ENCODE data around the gene DSCAM. TPM values are rescaled to one million over a fixed set of nuclear protein-coding genes. Genes with fewer than 3 reads are reported as not detected.

The DSCAM gene
- total RNA-seq, 3 donors from 2014 or later (not counting 1 experiment from before 2014, with no cell fraction given): not detected

DNA sequence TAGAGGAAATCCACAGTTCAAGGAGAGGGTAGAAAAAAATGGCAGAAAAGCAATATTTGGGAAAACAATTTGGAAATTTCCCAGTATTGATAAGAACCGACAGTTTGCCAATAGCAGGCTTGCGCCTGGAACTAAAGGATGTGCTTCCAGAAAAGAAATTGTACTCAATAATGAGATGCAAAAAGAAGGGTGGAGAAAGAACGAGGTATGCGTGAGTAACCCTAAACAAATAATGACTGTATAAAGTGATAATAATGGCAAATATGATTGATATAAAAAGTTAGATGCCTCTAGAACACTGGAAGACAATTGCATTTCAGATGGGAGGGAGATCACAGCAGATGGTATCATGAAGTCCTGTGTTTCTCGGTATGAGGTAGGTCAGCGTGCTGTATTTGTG lies 458.9 kb downstream of the DSCAM start:
- DNase-seq (no peak), ATAC-seq (no peak)
- H3K27me3 ChIP-seq (ENCODE audit: control insufficient read depth, insufficient read depth, low read length): no peaks in the 10 kb centered on the region
- no peak overlapping the region for H3K27ac ChIP-seq (ENCODE audit: low read length)
- Mint-ChIP-seq H3K9me3 (peaks cover 0 to 2% of the 10 kb centered on the region in 2 donors), H3K4me1 (no peaks in the 10 kb centered on the region), H3K27me3 (ENCODE audit: low read depth in 2 of 2) (peaks cover 0 to 8% of the 10 kb centered on the region in 2 donors), H3K4me3 (no peak overlapping the region), H3K36me3 (no peaks in the 10 kb centered on the region), H3K27ac (no peak overlapping the region)
- intact Hi-C loops (cut with micrococcal nuclease): no loop called here
- no peaks in the 10 kb centered on the region for H3K4me1 ChIP-seq (ENCODE audit: control insufficient read depth, insufficient read depth, low read length)
- no peaks in the 10 kb centered on the region for H3K36me3 ChIP-seq (ENCODE audit: control insufficient read depth, insufficient read depth, low read length)
- 79% methylated on average over 6 of the region's 6 CpGs for WGBS (ENCODE audit: insufficient coverage)
- TF ChIP-seq, protein P1, sequence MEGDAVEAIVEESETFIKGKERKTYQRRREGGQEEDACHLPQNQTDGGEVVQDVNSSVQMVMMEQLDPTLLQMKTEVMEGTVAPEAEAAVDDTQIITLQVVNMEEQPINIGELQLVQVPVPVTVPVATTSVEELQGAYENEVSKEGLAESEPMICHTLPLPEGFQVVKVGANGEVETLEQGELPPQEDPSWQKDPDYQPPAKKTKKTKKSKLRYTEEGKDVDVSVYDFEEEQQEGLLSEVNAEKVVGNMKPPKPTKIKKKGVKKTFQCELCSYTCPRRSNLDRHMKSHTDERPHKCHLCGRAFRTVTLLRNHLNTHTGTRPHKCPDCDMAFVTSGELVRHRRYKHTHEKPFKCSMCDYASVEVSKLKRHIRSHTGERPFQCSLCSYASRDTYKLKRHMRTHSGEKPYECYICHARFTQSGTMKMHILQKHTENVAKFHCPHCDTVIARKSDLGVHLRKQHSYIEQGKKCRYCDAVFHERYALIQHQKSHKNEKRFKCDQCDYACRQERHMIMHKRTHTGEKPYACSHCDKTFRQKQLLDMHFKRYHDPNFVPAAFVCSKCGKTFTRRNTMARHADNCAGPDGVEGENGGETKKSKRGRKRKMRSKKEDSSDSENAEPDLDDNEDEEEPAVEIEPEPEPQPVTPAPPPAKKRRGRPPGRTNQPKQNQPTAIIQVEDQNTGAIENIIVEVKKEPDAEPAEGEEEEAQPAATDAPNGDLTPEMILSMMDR (IDR thresholded peaks at IDR 0.05): no peak
- H3K9me3 ChIP-seq (ENCODE audit: control insufficient read depth, insufficient read depth, low read length): no peaks in the 10 kb centered on the region
- no peak overlapping the region for H3K4me3 ChIP-seq (ENCODE audit: low read length)

- no peaks in the 10 kb centered on the region for H3K27me3 ChIP-seq (ENCODE audit: control insufficient read depth, insufficient read depth, low read length)
- H3K27ac ChIP-seq (ENCODE audit: low read length): no peak overlapping the region
- H3K36me3 ChIP-seq (ENCODE audit: control insufficient read depth, insufficient read depth, low read length): no peaks in the 10 kb centered on the region
- no peak overlapping the region for H3K27ac Mint-ChIP-seq
- ATAC-seq (no peak), DNase-seq (no peak)
- no peaks in the 10 kb centered on the region for H3K36me3 Mint-ChIP-seq
- no peaks in the 10 kb centered on the region for H3K4me1 Mint-ChIP-seq
- TF ChIP-seq, protein P1 (IDR thresholded peaks at IDR 0.05): no peak
- 63% methylated on average over 1 of the region's 2 CpGs for WGBS (ENCODE audit: insufficient coverage)
- no peak overlapping the region for H3K4me3 ChIP-seq (ENCODE audit: low read length)
- no peak overlapping the region for H3K4me3 Mint-ChIP-seq
- intact Hi-C loops (cut with micrococcal nuclease): no loop called here
- H3K9me3 Mint-ChIP-seq: peaks cover 0 to 2% of the 10 kb centered on the region in 2 donors
- H3K4me1 ChIP-seq (ENCODE audit: control insufficient read depth, insufficient read depth, low read length): no peaks in the 10 kb centered on the region
- peaks cover 0 to 8% of the 10 kb centered on the region in 2 donors for H3K27me3 Mint-ChIP-seq (ENCODE audit: low read depth in 2 of 2)
- no peaks in the 10 kb centered on the region for H3K9me3 ChIP-seq (ENCODE audit: control insufficient read depth, insufficient read depth, low read length)
Measured at GRCh38 chr21:40386981-40387747, 459.8 kb downstream of the DSCAM start.

GRCh38 chr21:40386294-40386911 lies 460.6 kb downstream of the DSCAM start:
- Histone ChIP-seq H3K27ac (ENCODE audit: low read length) (no peak overlapping the region), H3K9me3 (ENCODE audit: control insufficient read depth, insufficient read depth, low read length) (no peaks in the 10 kb centered on the region), H3K4me1 (ENCODE audit: control insufficient read depth, insufficient read depth, low read length) (no peaks in the 10 kb centered on the region), H3K4me3 (ENCODE audit: low read length) (no peak overlapping the region), H3K27me3 (ENCODE audit: control insufficient read depth, insufficient read depth, low read length) (no peaks in the 10 kb centered on the region), H3K36me3 (ENCODE audit: control insufficient read depth, insufficient read depth, low read length) (no peaks in the 10 kb centered on the region)
- Mint-ChIP-seq H3K27me3 (ENCODE audit: low read depth in 2 of 2) (peaks cover 0 to 8% of the 10 kb centered on the region in 2 donors), H3K4me1 (no peaks in the 10 kb centered on the region), H3K27ac (no peak overlapping the region), H3K9me3 (peaks cover 0 to under 1% of the 10 kb centered on the region in 2 donors), H3K4me3 (no peak overlapping the region), H3K36me3 (no peaks in the 10 kb centered on the region)
- intact Hi-C loops (cut with micrococcal nuclease): no loop called here
- ATAC-seq (peak in 1 of 3 donors; percentile 30), DNase-seq (peak in 1 of 2 donors; percentile 18)
- 12% methylated on average over 21 of the region's 23 CpGs for WGBS (ENCODE audit: insufficient coverage)
- TF ChIP-seq, protein P1 (IDR thresholded peaks at IDR 0.05): peak; percentile 19

All from natural killer cell (primary cell).